IPS DF 4.7 (cell line): ENCODE measurements around the gene PTGES2.
"Not testable (repeated sequence)": the region's sequence is repeated elsewhere in the genome, so short reads cannot be mapped to it uniquely, and the experiment has no call there.

ENCODE experiments used
- DNase-seq: peaks from one replicate; pipeline ENCODE4 v3.0.0-alpha.2; 2013; ENCODE audit warnings: low spot score; ENCODE audit errors: extremely low read depth

The PTGES2 gene

GRCh38 chr9:128136816-128137793 is 9.6 kb upstream of the PTGES2 start:
- DNase-seq = no peak

- DNase-seq = not testable (repeated sequence)
Observed at GRCh38 chr9:128135561-128135960, 8.0 kb upstream of the PTGES2 start.

GRCh38 chr9:128132139-128132538 is 4.6 kb upstream of the PTGES2 start:
- DNase-seq = not testable (repeated sequence)

- not testable (repeated sequence) for DNase-seq
Observed at GRCh38 chr9:128131346-128131745, 3.8 kb upstream of the PTGES2 start.

- DNase-seq = not testable (repeated sequence)
Observed at GRCh38 chr9:128130651-128131050, 3.1 kb upstream of the PTGES2 start.

- DNase-seq = not testable (repeated sequence)
Observed at GRCh38 chr9:128129976-128130590, 2.6 kb upstream of the PTGES2 start.

GRCh38 chr9:128128836-128129590 is 1.5 kb upstream of the PTGES2 start:
- DNase-seq = no peak

- DNase-seq = peak; percentile 51
Observed at GRCh38 chr9:128127990-128128835, 684 bp upstream of the PTGES2 start.

- no peak for DNase-seq
Observed at GRCh38 chr9:128125580-128126354, 1.8 kb downstream of the PTGES2 start.

- DNase-seq = no peak
Observed at GRCh38 chr9:128124873-128125579, 2.5 kb downstream of the PTGES2 start.

GRCh38 chr9:128124451-128124850 is 3.1 kb downstream of the PTGES2 start:
- DNase-seq = no peak

GRCh38 chr9:128123451-128124080 is 4.0 kb downstream of the PTGES2 start:
- DNase-seq = no peak

- DNase-seq = no peak
Observed at GRCh38 chr9:128122809-128123175, 4.7 kb downstream of the PTGES2 start.

GRCh38 chr9:128121924-128122808 is 5.4 kb downstream of the PTGES2 start:
- DNase-seq = no peak

GRCh38 chr9:128121466-128121810 is 6.1 kb downstream of the PTGES2 start:
- no peak for DNase-seq

GRCh38 chr9:128120741-128121465 is 6.6 kb downstream of the PTGES2 start:
- no peak for DNase-seq

GRCh38 chr9:128120061-128120740 is 7.3 kb downstream of the PTGES2 start:
- no peak for DNase-seq
